HL-60 (cell line): ENCODE data around the gene NPHP4.

ENCODE experiments used
- DNase-seq, 2 experiments: peaks; one replicate each; pipeline ENCODE4 v3.0.0-alpha.2; 2010 to 2020; ENCODE audit warnings: low read depth in 1 of 2, low spot score in 1 of 2
- H3K27ac ChIP-seq: fragments of 250-450 bp; sonication (Bioruptor Pico); replicated peaks from 2 replicates; pipeline ENCODE4 v1.5.1; 2020; ENCODE audit warnings: mild to moderate bottlenecking, moderate library complexity
- H3K27me3 ChIP-seq: fragments of 250-450 bp; sonication (Bioruptor Pico); 2 replicates; pipeline ENCODE4 v1.5.1; 2021; ENCODE audit warnings: mild to moderate bottlenecking, moderate library complexity; ENCODE audit not compliant: insufficient read depth, poor library complexity, severe bottlenecking
- H3K4me3 ChIP-seq: replicated peaks from 2 replicates; pipeline ENCODE4 v1.5.1; 2011; ENCODE audit warnings: mild to moderate bottlenecking, control low read depth, low read length; ENCODE audit not compliant: insufficient read depth
- CTCF ChIP-seq: IDR thresholded peaks from one replicate; pipeline ENCODE4 v1.5.1; 2011; ENCODE audit warnings: low read length, control low read depth, inconsistent platforms; ENCODE audit not compliant: insufficient read depth
- GABPA ChIP-seq: IDR thresholded peaks from 2 replicates; pipeline ENCODE4 v1.6.1; 2012; ENCODE audit warnings: low read depth
- POLR2AphosphoS5 ChIP-seq: IDR thresholded peaks from 2 replicates; pipeline ENCODE4 v1.6.1; 2012; ENCODE audit warnings: low read depth
- REST ChIP-seq: IDR thresholded peaks from 2 replicates; pipeline ENCODE4 v1.6.1; 2012; ENCODE audit warnings: low read depth; ENCODE audit not compliant: insufficient replicate concordance
- SPI1 ChIP-seq: IDR thresholded peaks from 2 replicates; pipeline ENCODE4 v1.6.1; 2012; ENCODE audit warnings: low read depth, mild to moderate bottlenecking, borderline replicate concordance

The NPHP4 gene

GRCh38 chr1:6005276-6005917, 13.2 kb upstream of the NPHP4 start:
- H3K27ac ChIP-seq = no peak overlapping the region
- no peak overlapping the region for H3K4me3 ChIP-seq
- H3K27me3 ChIP-seq = no peaks in the 10 kb centered on the region
- no peak for DNase-seq
- TF ChIP-seq SPI1 = no peak
- no peak for TF ChIP-seq REST
- no peak for TF ChIP-seq CTCF
- no peak for TF ChIP-seq POLR2AphosphoS5
- no peak for TF ChIP-seq GABPA

GRCh38 chr1:6004412-6005123, 12.3 kb upstream of the NPHP4 start:
- Histone ChIP-seq H3K4me3 (no peak overlapping the region), H3K27me3 (no peaks in the 10 kb centered on the region), H3K27ac (no peak overlapping the region)
- no peak for DNase-seq
- TF ChIP-seq POLR2AphosphoS5 (no peak), CTCF (no peak), SPI1 (no peak), GABPA (no peak), REST (no peak)

DNA sequence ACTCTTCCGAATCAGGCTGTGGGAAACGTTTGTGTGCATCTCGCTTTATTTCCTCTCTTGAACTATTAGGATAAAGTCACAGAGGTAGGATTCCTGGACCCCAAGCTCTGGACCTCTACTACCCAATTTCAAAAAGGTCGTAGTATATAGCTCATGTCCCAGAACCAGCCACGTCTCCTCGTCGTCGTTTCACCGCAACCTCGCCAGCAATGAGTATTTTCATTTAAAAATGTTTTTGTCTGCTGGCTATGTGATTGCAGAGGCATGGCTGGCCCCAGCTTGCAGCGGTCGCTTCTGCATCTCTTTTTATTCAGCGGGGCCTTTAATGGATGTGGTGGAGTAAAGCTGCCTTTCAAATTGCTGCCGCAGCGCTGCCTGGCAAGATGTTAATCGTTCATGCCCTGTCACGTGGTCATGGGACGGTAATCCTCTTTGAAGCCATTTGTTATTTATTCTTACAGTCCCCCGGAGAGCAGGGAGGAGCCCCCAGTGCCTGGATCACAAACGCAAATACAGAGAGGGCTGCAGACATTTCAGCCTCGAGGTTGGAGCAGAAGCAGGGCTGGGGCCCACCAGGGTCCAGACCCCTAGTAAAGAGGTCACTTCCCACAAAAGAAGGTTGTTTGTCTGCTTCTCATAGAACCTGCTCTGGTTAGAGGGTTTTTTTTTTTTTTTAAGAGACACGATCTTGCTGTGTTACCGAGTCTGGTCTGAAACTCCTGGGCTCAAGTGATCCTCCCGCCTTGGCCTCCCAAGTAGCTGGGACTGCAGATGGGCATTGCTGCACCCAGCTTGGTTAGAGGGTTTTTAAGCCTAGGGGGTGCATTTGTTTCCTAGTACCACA, 11.6 kb upstream of the NPHP4 start:
- TF ChIP-seq POLR2AphosphoS5 (no peak), CTCF (no peak), GABPA (no peak), SPI1 (no peak), REST (no peak)
- Histone ChIP-seq H3K27me3 (no peaks in the 10 kb centered on the region), H3K27ac (no peak overlapping the region), H3K4me3 (no peak overlapping the region)
- no peak for DNase-seq
